MM.1S (cell line): Measurements from ENCODE around the gene CDH4.

Experiments
- DNase-seq: peaks from one replicate; pipeline ENCODE4 v3.0.0-alpha.2; 2015
- H2AFZ ChIP-seq: fragments of 300-600 bp; sonication (generic); 2 replicates; pipeline ENCODE4 v1.6.0; 2016; ENCODE audit warnings: antibody characterized with exemption, low read length
- H3F3A ChIP-seq: fragments of 300-600 bp; sonication (generic); 2 replicates; pipeline ENCODE4 v1.6.1; 2016; ENCODE audit warnings: mild to moderate bottlenecking, antibody characterized with exemption, low read length, moderate library complexity, mixed read lengths; ENCODE audit not compliant: insufficient read depth
- H3K27ac ChIP-seq: fragments of 300-600 bp; sonication (generic); 2 replicates; pipeline ENCODE4 v1.5.1; 2016; ENCODE audit warnings: mild to moderate bottlenecking, low read length
- H3K27me3 ChIP-seq: fragments of 300-600 bp; sonication (generic); replicated peaks from 2 replicates; pipeline ENCODE4 v1.6.0; 2016; ENCODE audit warnings: low read length; ENCODE audit not compliant: insufficient read depth
- H3K36me3 ChIP-seq: fragments of 300-600 bp; sonication (generic); replicated peaks from 2 replicates; pipeline ENCODE4 v1.6.1; 2016; ENCODE audit warnings: mild to moderate bottlenecking, low read length, mixed read lengths; ENCODE audit not compliant: insufficient read depth
- H3K4me1 ChIP-seq: fragments of 300-600 bp; sonication (generic); 2 replicates; pipeline ENCODE4 v1.6.1; 2016; ENCODE audit warnings: low read length, mixed read lengths
- H3K4me2 ChIP-seq: fragments of 300-600 bp; sonication (generic); 2 replicates; pipeline ENCODE4 v1.6.0; 2016; ENCODE audit warnings: low read depth, low read length
- H3K4me3 ChIP-seq: fragments of 300-600 bp; sonication (generic); 2 replicates; pipeline ENCODE4 v1.5.1; 2016; ENCODE audit warnings: low read length, mixed read lengths
- H3K79me2 ChIP-seq: fragments of 300-600 bp; sonication (generic); 2 replicates; pipeline ENCODE4 v1.6.1; 2016; ENCODE audit warnings: mixed run types, low read length, mixed read lengths
- H3K9ac ChIP-seq: fragments of 300-600 bp; sonication (generic); 2 replicates; pipeline ENCODE4 v1.6.1; 2016; ENCODE audit warnings: low read length, mixed read lengths
- H3K9me2 ChIP-seq: fragments of 300-600 bp; sonication (generic); replicated peaks from 2 replicates; pipeline ENCODE4 v1.6.1; 2016; ENCODE audit warnings: mild to moderate bottlenecking, low read length, mixed read lengths; ENCODE audit not compliant: insufficient read depth
- H3K9me3 ChIP-seq: fragments of 300-600 bp; sonication (generic); replicated peaks from 2 replicates; pipeline ENCODE4 v1.6.1; 2016; ENCODE audit warnings: mild to moderate bottlenecking, low read length, mixed read lengths; ENCODE audit not compliant: insufficient read depth
- H4K20me1 ChIP-seq: fragments of 300-600 bp; sonication (generic); 2 replicates; pipeline ENCODE4 v1.6.1; 2016; ENCODE audit warnings: mild to moderate bottlenecking, low read length, moderate library complexity, mixed read lengths; ENCODE audit not compliant: insufficient read depth
- CTCF ChIP-seq: fragments of 300-600 bp; sonication (generic); IDR thresholded peaks from 2 replicates; pipeline ENCODE4 v1.5.1; 2016; ENCODE audit warnings: antibody characterized with exemption, low read length, mixed read lengths
- EZH2 ChIP-seq: fragments of 300-600 bp; sonication (generic); optimal IDR thresholded peaks from 2 replicates; pipeline ENCODE3; 2017; ENCODE audit warnings: low read depth, mild to moderate bottlenecking, antibody characterized with exemption, low read length, mixed read lengths
- EZH2phosphoT487 ChIP-seq: fragments of 300-600 bp; sonication (generic); IDR thresholded peaks from 2 replicates; pipeline ENCODE4 v1.6.1; 2018; ENCODE audit warnings: antibody characterized with exemption, low read length

CDH4 gene

GRCh38 chr20:61933951-61934715 is 682.1 kb downstream of the CDH4 start:
- Histone ChIP-seq H3K4me2 (no peak overlapping the region), H3F3A (no peaks in the 10 kb centered on the region), H3K9ac (no peak overlapping the region), H3K9me3 (no peaks in the 10 kb centered on the region), H3K79me2 (no peaks in the 10 kb centered on the region), H3K36me3 (no peaks in the 10 kb centered on the region), H3K27ac (no peak overlapping the region), H2AFZ (no peak overlapping the region), H3K4me3 (no peak overlapping the region), H4K20me1 (no peaks in the 10 kb centered on the region), H3K4me1 (no peaks in the 10 kb centered on the region), H3K9me2 (no peaks in the 10 kb centered on the region), H3K27me3 (peaks cover 88% of the 10 kb centered on the region)
- DNase-seq: no peak
- no peak for TF ChIP-seq EZH2phosphoT487
- no peak for TF ChIP-seq EZH2
- TF ChIP-seq CTCF: no peak

- no peak for DNase-seq
- no peak overlapping the region for H2AFZ ChIP-seq
- H3K79me2 ChIP-seq: no peaks in the 10 kb centered on the region
- no peaks in the 10 kb centered on the region for H3K9me2 ChIP-seq
- no peaks in the 10 kb centered on the region for H3K4me1 ChIP-seq
- no peak overlapping the region for H3K4me2 ChIP-seq
- H3K27me3 ChIP-seq: peaks cover 88% of the 10 kb centered on the region
- no peak for TF ChIP-seq EZH2
- no peak for TF ChIP-seq EZH2phosphoT487
- no peak for TF ChIP-seq CTCF
- no peaks in the 10 kb centered on the region for H3K9me3 ChIP-seq
- no peaks in the 10 kb centered on the region for H3K36me3 ChIP-seq
- H4K20me1 ChIP-seq: no peaks in the 10 kb centered on the region
- H3K4me3 ChIP-seq: no peak overlapping the region
- no peak overlapping the region for H3K9ac ChIP-seq
- H3K27ac ChIP-seq: no peak overlapping the region
- no peaks in the 10 kb centered on the region for H3F3A ChIP-seq
Measured at GRCh38 chr20:61934716-61935530, 682.9 kb downstream of the CDH4 start.

GRCh38 chr20:61935926-61936700 is 684.1 kb downstream of the CDH4 start:
- TF ChIP-seq EZH2phosphoT487 (no peak), CTCF (no peak), EZH2 (no peak)
- H3K9ac ChIP-seq: no peak overlapping the region
- no peaks in the 10 kb centered on the region for H3K9me3 ChIP-seq
- H2AFZ ChIP-seq: no peak overlapping the region
- no peaks in the 10 kb centered on the region for H4K20me1 ChIP-seq
- no peaks in the 10 kb centered on the region for H3K9me2 ChIP-seq
- no peak overlapping the region for H3K4me3 ChIP-seq
- H3K36me3 ChIP-seq: no peaks in the 10 kb centered on the region
- no peak overlapping the region for H3K27ac ChIP-seq
- no peak for DNase-seq
- H3K27me3 ChIP-seq: peaks cover 88% of the 10 kb centered on the region
- no peaks in the 10 kb centered on the region for H3K79me2 ChIP-seq
- no peak overlapping the region for H3K4me2 ChIP-seq
- no peaks in the 10 kb centered on the region for H3F3A ChIP-seq
- no peaks in the 10 kb centered on the region for H3K4me1 ChIP-seq
